GM23248 (cell line): Measurements from ENCODE around the gene MUC3A. TPM values are rescaled to one million over a fixed set of nuclear protein-coding genes. Genes with fewer than 3 reads are reported as not detected.
"Not testable (repeated sequence)": the region's sequence is repeated elsewhere in the genome, so short reads cannot be mapped to it uniquely, and the experiment has no call there.

Experiments
- DNase-seq: peaks from one replicate; pipeline ENCODE4 v3.0.0-alpha.2; 2015
- H2AFZ ChIP-seq: fragments of 200-600 bp; sonication (generic); 2 replicates; pipeline ENCODE4 v1.6.1; 2016; ENCODE audit warnings: antibody characterized with exemption
- H3F3A ChIP-seq: fragments of 200-600 bp; sonication (generic); 2 replicates; pipeline ENCODE4 v1.6.1; 2016; ENCODE audit warnings: mild to moderate bottlenecking, antibody characterized with exemption, mixed run types; ENCODE audit not compliant: insufficient read depth
- H3K27ac ChIP-seq: fragments of 200-600 bp; sonication (generic); 2 replicates; pipeline ENCODE4 v1.5.1; 2016; ENCODE audit warnings: mild to moderate bottlenecking
- H3K27me3 ChIP-seq: fragments of 200-600 bp; sonication (generic); replicated peaks from 2 replicates; pipeline ENCODE4 v1.6.1; 2016; ENCODE audit warnings: mild to moderate bottlenecking; ENCODE audit not compliant: insufficient read depth
- H3K36me3 ChIP-seq: fragments of 200-600 bp; sonication (generic); 2 replicates; pipeline ENCODE4 v1.6.1; 2016; ENCODE audit warnings: low read depth, mild to moderate bottlenecking
- H3K4me1 ChIP-seq: fragments of 200-600 bp; sonication (generic); 2 replicates; pipeline ENCODE4 v1.6.1; 2016; ENCODE audit warnings: mild to moderate bottlenecking; ENCODE audit not compliant: insufficient read depth
- H3K4me2 ChIP-seq: fragments of 200-600 bp; sonication (generic); one replicate; pipeline ENCODE4 v1.6.1; 2016; ENCODE audit warnings: mild to moderate bottlenecking; ENCODE audit not compliant: unreplicated experiment
- H3K4me3 ChIP-seq: fragments of 200-600 bp; sonication (generic); 2 replicates; pipeline ENCODE4 v1.5.1; 2016; ENCODE audit warnings: mild to moderate bottlenecking
- H3K79me2 ChIP-seq: fragments of 200-600 bp; sonication (generic); 2 replicates; pipeline ENCODE4 v1.6.1; 2016; ENCODE audit warnings: mild to moderate bottlenecking; ENCODE audit not compliant: insufficient read depth
- H3K9ac ChIP-seq: fragments of 200-600 bp; sonication (generic); 2 replicates; pipeline ENCODE4 v1.6.1; 2016; ENCODE audit warnings: mild to moderate bottlenecking
- H3K9me2 ChIP-seq: fragments of 200-600 bp; sonication (generic); 2 replicates; pipeline ENCODE4 v1.6.1; 2016; ENCODE audit warnings: mixed run types, mild to moderate bottlenecking, moderate library complexity; ENCODE audit not compliant: insufficient read depth
- H3K9me3 ChIP-seq: fragments of 200-600 bp; sonication (generic); one replicate; pipeline ENCODE4 v1.6.1; 2017; ENCODE audit warnings: low read depth
- H4K20me1 ChIP-seq: fragments of 200-600 bp; sonication (generic); 2 replicates; pipeline ENCODE4 v1.6.0; 2016; ENCODE audit not compliant: insufficient read depth
- EZH2 ChIP-seq: fragments of 200-600 bp; sonication (generic); IDR thresholded peaks from 2 replicates; pipeline ENCODE4 v1.6.1; 2018; ENCODE audit warnings: antibody characterized with exemption, mild to moderate bottlenecking; ENCODE audit not compliant: insufficient read depth, poor library complexity, severe bottlenecking
- EZH2phosphoT487 ChIP-seq: fragments of 200-600 bp; sonication (generic); IDR thresholded peaks from 2 replicates; pipeline ENCODE4 v1.6.1; 2018; ENCODE audit warnings: antibody characterized with exemption, moderate library complexity, mild to moderate bottlenecking, low read depth; ENCODE audit not compliant: insufficient read depth
- WGBS, 2 experiments: methylation state at CpG; one replicate each; pipeline ENCODE4 v1.1.6; 2015 to 2017; ENCODE audit warnings: low lambda C conversion rate in 2 of 2, low coverage in 1 of 2; ENCODE audit errors: missing lambda C conversion rate in 2 of 2; 5-methylcytosine and 5-hydroxymethylcytosine counted together
- in situ Hi-C: fragments of 300-500 bp; cut with MboI; formaldehyde crosslinking; loops from 2 replicates; pipeline ENCODE4 v1.15.0; 2020
- polyA plus RNA-seq: library from polyadenylated mRNA; unstranded; fragments of >200 nt; fragmentation: Nextera tagmentation; extraction: Ambion mirVana; gene quantifications from 2 replicates; pipeline ENCODE4 v1.2.1, GENCODE V29; 2016
- total RNA-seq: library from RNA; depleted of rRNA; stranded (reverse); fragments of >200 nt; shearing (Covaris generic); gene quantifications from 2 replicates; pipeline ENCODE4 v1.2.3, GENCODE V29; 2014

Gene MUC3A
- total and polyA plus RNA-seq, 2 experiments from 2014 or later = not detected

DNA sequence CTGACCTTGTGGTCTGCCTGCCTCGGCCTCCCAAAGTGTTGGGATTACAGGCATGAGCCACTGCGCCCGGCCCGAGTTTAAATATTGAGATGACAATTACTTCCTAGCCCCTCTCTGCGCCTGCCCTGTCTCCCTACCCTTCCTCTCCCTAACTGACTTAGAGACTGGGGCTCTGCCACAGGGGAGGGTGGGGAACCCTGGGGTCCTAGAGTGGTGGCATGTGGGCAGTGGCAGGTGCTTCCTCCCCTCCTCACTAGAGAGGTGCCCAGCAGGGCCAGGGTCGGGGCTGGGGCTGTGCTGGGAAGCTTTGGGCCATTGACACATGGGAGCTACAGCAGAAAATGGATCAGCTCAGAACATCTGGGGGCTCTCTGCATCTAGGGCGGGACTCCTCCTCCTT is 46.7 kb upstream of the MUC3A start:
- no peaks in the 10 kb centered on the region for H3K9me3 ChIP-seq
- peaks cover 20% of the 10 kb centered on the region for H3K27me3 ChIP-seq
- H3K4me3 ChIP-seq = no peak overlapping the region
- no peak overlapping the region for H3K4me2 ChIP-seq
- no peaks in the 10 kb centered on the region for H3K36me3 ChIP-seq
- no peaks in the 10 kb centered on the region for H3K4me1 ChIP-seq
- H3K9ac ChIP-seq = no peak overlapping the region
- H3F3A ChIP-seq = no peaks in the 10 kb centered on the region
- in situ Hi-C loops = loop anchor here (5.0 kb wide), 1 partner anchor 150 kb away; no protein-coding TSS in a partner anchor
- DNase-seq = no peak
- H2AFZ ChIP-seq = no peak overlapping the region
- TF ChIP-seq EZH2 (no peak), EZH2phosphoT487 (no peak)
- no peaks in the 10 kb centered on the region for H4K20me1 ChIP-seq
- 74 to 76% methylated on average over 7 of the region's 7 CpGs for WGBS, 2 experiments
- no peak overlapping the region for H3K27ac ChIP-seq
- no peaks in the 10 kb centered on the region for H3K9me2 ChIP-seq
- H3K79me2 ChIP-seq = no peaks in the 10 kb centered on the region

DNA sequence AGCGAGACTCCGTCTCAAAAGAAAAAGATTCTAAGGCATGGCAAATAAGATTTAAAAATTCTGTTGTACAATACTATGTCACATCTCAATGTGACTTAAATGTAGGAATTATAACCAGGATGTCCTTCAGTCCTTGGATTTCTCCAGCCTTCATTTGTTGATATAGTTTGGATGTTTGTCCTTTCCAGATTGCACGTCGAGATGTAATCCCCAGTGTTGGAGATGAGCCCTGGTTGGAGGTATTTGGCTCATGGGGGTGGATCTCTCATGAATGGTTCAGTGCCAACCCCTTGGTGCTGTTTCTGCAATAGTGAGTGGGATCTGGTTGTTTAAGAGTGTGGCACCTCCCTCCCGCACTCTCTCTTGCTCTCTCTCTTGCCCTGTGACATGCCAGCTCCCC is 40.8 kb upstream of the MUC3A start:
- no peaks in the 10 kb centered on the region; the same call in 1 of the 2 replicates for H3K27me3 ChIP-seq
- in situ Hi-C loops = no loop called here
- no peak overlapping the region for H3K4me2 ChIP-seq
- no peak overlapping the region for H3K27ac ChIP-seq
- no peak overlapping the region for H2AFZ ChIP-seq
- H3F3A ChIP-seq = no peaks in the 10 kb centered on the region
- H3K79me2 ChIP-seq = no peaks in the 10 kb centered on the region
- no peak for TF ChIP-seq EZH2
- TF ChIP-seq EZH2phosphoT487 = no peak
- 62 to 67% methylated on average over 5 of the region's 5 CpGs for WGBS, 2 experiments
- H3K4me1 ChIP-seq = no peaks in the 10 kb centered on the region
- no peak overlapping the region for H3K9ac ChIP-seq
- H4K20me1 ChIP-seq = no peaks in the 10 kb centered on the region
- H3K9me2 ChIP-seq = no peaks in the 10 kb centered on the region
- H3K4me3 ChIP-seq = no peak overlapping the region
- H3K9me3 ChIP-seq = no peaks in the 10 kb centered on the region
- DNase-seq = no peak
- H3K36me3 ChIP-seq = no peaks in the 10 kb centered on the region

DNA sequence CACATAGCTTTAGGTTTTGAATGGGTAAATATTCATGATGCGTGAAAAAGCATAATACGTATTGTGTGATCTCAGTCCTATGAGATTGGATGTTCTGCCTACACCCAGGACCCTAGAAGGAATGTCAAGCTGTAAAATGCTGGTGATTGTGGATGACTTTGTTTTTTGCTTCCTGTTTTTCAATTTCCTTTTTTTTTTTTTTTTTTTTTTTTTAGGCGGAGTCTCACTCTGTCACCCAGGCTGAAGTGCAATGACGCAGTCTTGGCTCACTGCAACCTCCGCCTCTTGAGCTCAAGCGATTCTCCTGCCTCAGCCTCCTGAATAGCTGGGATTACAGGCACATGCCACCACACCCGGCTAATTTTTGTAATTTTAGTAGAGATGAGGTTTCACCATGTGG is 38.9 kb upstream of the MUC3A start:
- in situ Hi-C loops, H3K9me3 ChIP-seq, DNase-seq, H3F3A ChIP-seq, H3K79me2 ChIP-seq, H2AFZ ChIP-seq, H3K9ac ChIP-seq, H3K4me1 ChIP-seq, H3K9me2 ChIP-seq, H3K27me3 ChIP-seq, H4K20me1 ChIP-seq, H3K4me3 ChIP-seq, H3K27ac ChIP-seq, H3K36me3 ChIP-seq, H3K4me2 ChIP-seq: not testable (repeated sequence)
- WGBS, 2 experiments = 60 to 69% methylated on average over 5 to 7 of the region's 7 CpGs

DNA sequence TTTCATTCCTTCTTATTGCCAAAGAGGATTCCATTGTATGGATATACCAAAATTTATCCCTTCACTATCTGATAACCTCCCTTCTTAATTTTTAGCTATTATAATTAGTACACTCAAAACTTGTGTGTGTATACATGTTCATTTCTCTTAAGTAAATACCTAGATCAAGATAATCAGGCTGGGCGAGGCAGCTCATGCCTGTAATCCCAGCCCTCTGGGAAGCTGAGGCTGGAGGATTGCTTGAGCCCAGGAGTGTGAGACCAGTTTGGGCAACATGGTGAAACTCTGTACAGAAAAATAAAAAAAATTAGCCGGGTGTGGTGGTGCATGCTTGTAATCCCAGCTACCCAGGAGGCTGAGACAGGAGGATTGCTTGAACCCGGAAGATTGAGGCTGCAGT is 37.9 kb upstream of the MUC3A start:
- Histone ChIP-seq H4K20me1 (no peaks in the 10 kb centered on the region), H3K9me2 (no peaks in the 10 kb centered on the region), H3K9me3 (no peaks in the 10 kb centered on the region), H3K27ac (no peak overlapping the region), H3K4me2 (no peak overlapping the region), H3K4me1 (0 out of 2 replicates have a peak, but pooled peaks cover 4% of the 10 kb centered on the region), H3K36me3 (no peaks in the 10 kb centered on the region), H3K27me3 (no peaks in the 10 kb centered on the region; the same call in 1 of the 2 replicates), H3K4me3 (no peak overlapping the region), H3F3A (no peaks in the 10 kb centered on the region), H3K9ac (no peak overlapping the region), H2AFZ (no peak overlapping the region), H3K79me2 (no peaks in the 10 kb centered on the region)
- WGBS, 2 experiments = 57 to 61% methylated on average over 3 of the region's 3 CpGs
- no peak for DNase-seq
- no peak for TF ChIP-seq EZH2phosphoT487
- TF ChIP-seq EZH2 = no peak
- in situ Hi-C loops = no loop called here
